HG02610 (cell line): Measurements from ENCODE around the gene CST7.
"Not testable (repeated sequence)": the region's sequence is repeated elsewhere in the genome, so short reads cannot be mapped to it uniquely, and the experiment has no call there.

Source experiments
- ATAC-seq: cut with Tn5 transposase; IDR thresholded peaks from one replicate; pipeline ENCODE4 v1.9.1; 2021; ENCODE audit warnings: mild to moderate bottlenecking, moderate library complexity; ENCODE audit not compliant: unreplicated experiment

Gene CST7

GRCh38 chr20:24948939-24949679 lies at the start of gene CST7:
CST7 (plus strand) TSS chr20:24949269; CDS start chr20:24949506, 237 bp downstream.
- ATAC-seq = no peak

GRCh38 chr20:24906806-24907205 lies 42.3 kb upstream of the CST7 start:
- ATAC-seq = no peak

- no peak for ATAC-seq
Measured at GRCh38 chr20:24908642-24909041, 40.4 kb upstream of the CST7 start.

GRCh38 chr20:24909086-24909780 lies 39.8 kb upstream of the CST7 start:
- no peak for ATAC-seq

GRCh38 chr20:24909861-24910260 lies 39.2 kb upstream of the CST7 start:
- no peak for ATAC-seq

- ATAC-seq = no peak
Measured at GRCh38 chr20:24910461-24910860, 38.6 kb upstream of the CST7 start.

GRCh38 chr20:24911461-24911860 lies 37.6 kb upstream of the CST7 start:
- no peak for ATAC-seq

GRCh38 chr20:24912397-24913075 lies 36.5 kb upstream of the CST7 start:
- ATAC-seq = no peak

GRCh38 chr20:24913076-24913628 lies 35.9 kb upstream of the CST7 start:
- no peak for ATAC-seq

GRCh38 chr20:24914388-24915241 lies 34.5 kb upstream of the CST7 start:
- no peak for ATAC-seq

GRCh38 chr20:24915440-24915839 lies 33.6 kb upstream of the CST7 start:
- no peak for ATAC-seq

GRCh38 chr20:24915892-24916291 lies 33.2 kb upstream of the CST7 start:
- no peak for ATAC-seq

GRCh38 chr20:24916412-24916811 lies 32.7 kb upstream of the CST7 start:
- ATAC-seq = no peak

- ATAC-seq = no peak
Measured at GRCh38 chr20:24917056-24917455, 32.0 kb upstream of the CST7 start.

GRCh38 chr20:24917797-24918578 lies 31.1 kb upstream of the CST7 start:
- ATAC-seq = no peak

GRCh38 chr20:24918579-24919566 lies 30.2 kb upstream of the CST7 start:
- no peak for ATAC-seq

- ATAC-seq = not testable (repeated sequence)
Measured at GRCh38 chr20:24919665-24920064, 29.4 kb upstream of the CST7 start.

GRCh38 chr20:24920706-24921105 lies 28.4 kb upstream of the CST7 start:
- ATAC-seq = not testable (repeated sequence)

GRCh38 chr20:24929259-24929658 lies 19.8 kb upstream of the CST7 start:
- ATAC-seq = not testable (repeated sequence)
